Stimulated activated CD4-positive, alpha-beta T cell treated with anti-CD3 and anti-CD28 coated beads, Interleukin-12 subunit alpha, Interleukin-12 subunit beta, amount 100 ng/mL, for 48 hours (primary cell): Measurements from ENCODE around the gene SOD2.
A peak's percentile ranks its signal among the peaks of the same experiment; 100 is the strongest.
"Not testable (repeated sequence)": the region's sequence is repeated elsewhere in the genome, so short reads cannot be mapped to it uniquely, and the experiment has no call there.

ENCODE experiments used
- DNase-seq, 3 donors: peaks; one replicate each; pipeline ENCODE4 v3.0.0-alpha.2; 2020; ENCODE audit warnings: low read depth in 2 of 3, low spot score in 1 of 3

Gene SOD2

DNA sequence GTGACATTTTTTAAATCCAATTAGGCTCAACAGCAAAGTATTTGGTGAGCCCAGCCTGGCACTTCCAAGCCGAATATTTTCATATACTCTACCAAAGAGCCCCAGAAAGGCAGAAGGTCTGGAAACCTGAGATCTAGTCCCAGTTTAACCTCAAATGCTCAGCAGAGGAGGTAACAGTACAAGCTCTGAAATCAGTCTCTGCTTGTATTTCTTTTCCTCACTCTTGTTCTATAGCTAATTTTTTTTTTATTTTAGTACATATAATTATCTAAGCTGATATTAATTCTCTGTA lies 9.1 kb downstream of the SOD2 start:
- DNase-seq = no peak

GRCh38 chr6:159682810-159683209 lies 10.2 kb downstream of the SOD2 start:
- no peak for DNase-seq

GRCh38 chr6:159682295-159682694 lies 10.7 kb downstream of the SOD2 start:
- no peak for DNase-seq

GRCh38 chr6:159681191-159681880 lies 11.7 kb downstream of the SOD2 start:
- no peak for DNase-seq

DNA sequence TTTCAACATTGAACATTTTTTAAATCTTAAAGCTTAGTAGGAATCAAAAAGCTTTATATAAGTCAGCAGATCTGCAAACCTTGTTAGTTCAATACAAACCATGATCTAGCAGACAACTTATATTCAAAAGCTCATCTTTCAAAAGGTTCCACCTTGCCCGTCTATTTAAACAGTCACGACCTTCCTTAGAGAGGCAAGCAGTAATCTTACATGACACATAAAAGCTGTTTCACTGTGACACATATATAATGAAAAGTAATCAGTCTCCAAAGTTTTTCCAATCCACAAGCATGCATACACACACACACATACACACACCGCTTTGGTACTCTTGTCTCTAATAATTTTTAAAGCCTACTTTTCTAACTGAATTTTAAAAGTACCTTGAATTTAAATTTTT lies 12.9 kb downstream of the SOD2 start:
- DNase-seq = no peak

DNA sequence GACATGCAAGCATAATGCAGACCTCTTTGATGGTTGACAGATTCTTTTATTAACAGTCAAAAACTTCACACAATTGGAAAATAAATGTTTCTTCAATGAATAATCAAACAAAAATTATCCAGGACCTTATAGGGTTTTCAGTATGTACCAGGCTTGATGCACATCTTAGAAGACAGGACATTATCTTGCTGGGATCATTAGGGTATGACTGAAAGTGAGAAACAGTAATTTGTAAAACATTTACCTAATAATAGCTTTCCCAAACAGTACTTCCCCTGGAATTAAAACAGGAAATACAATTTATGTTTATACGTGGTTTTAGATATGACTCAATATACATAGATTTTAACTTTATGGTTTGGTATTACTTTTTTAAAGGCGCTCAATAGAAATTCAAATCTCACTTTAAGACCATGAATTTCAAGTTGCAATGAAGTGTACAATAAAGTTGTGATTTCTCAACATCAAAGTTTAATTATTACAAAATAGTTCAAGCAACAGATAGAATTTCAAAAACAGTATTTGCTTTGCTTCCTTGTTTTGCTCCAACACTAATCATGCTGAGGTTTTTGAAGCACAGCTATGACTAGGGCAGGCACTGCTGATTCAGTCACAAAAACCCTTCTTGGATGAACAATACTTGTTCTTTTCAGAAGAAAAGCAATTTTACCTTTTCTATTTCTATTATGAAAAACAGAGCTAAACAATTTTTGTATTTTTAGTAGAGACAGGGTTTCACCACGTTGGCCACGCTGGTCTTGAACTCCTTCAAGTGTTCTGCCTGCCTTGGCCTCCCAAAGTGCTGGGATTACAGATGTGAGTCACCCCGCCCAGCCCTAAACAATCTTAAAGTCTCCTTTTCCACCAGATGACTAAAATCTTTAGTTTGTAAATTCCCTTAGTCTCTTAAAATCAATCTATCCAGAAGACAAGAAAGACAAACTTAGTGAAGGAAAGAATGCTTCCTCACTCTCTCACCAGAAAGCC lies 13.7 kb downstream of the SOD2 start:
- DNase-seq = peak in 2 of 3 donors; percentile 37 to 51

DNA sequence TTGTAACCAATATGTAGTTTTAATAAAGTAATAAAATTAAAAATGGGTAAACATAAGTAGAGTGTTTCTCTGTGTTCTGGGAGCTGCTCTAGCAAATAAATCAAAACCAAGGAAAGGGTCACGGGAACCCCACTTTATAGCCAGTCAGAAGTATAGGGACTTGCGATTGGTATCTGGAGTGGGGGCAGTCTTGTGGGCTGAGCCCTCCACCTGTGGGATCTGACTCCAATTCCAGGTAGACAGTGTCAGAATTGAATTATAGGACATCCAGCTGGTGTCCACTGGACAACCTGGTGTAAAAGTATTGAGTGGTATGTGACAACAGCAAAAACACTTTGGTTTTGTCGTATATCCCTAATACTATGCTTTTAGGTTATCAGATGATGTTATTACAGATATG lies 14.5 kb downstream of the SOD2 start:
- DNase-seq = no peak

GRCh38 chr6:159677506-159678165 lies 15.4 kb downstream of the SOD2 start:
- DNase-seq = no peak

GRCh38 chr6:159676890-159677505 lies 16.0 kb downstream of the SOD2 start:
- DNase-seq = no peak

- not testable (repeated sequence) for DNase-seq
Observed at GRCh38 chr6:159676236-159676635, 16.8 kb downstream of the SOD2 start.

GRCh38 chr6:159665868-159666635 lies 27.0 kb downstream of the SOD2 start:
- no peak for DNase-seq

GRCh38 chr6:159663368-159663889 lies 29.6 kb downstream of the SOD2 start:
- not testable (repeated sequence) for DNase-seq

DNA sequence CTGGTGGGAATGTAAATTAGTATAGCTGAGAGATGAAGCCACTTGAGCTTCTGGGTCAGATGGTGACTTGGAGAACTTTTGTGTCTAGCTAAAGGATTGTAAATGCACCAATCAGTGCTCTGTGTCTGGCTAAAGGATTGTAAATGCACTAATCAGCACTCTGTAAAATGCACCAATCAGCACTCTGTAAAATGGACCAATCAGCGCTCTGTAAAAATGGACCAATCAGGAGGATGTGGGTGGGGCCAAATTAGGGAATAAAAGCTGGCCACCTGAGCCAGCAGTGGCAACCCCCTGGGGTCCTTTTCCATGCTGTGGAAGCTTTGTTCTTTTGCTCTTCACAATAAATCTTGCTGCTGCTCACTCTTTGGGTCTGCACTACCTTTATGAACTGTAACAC lies 31.1 kb downstream of the SOD2 start:
- DNase-seq = not testable (repeated sequence)

- no peak for DNase-seq
Observed at GRCh38 chr6:159655409-159655988, 37.5 kb downstream of the SOD2 start.

- DNase-seq = peak in 1 of 3 donors; percentile 17
Observed at GRCh38 chr6:159654483-159655098, 38.5 kb downstream of the SOD2 start.

GRCh38 chr6:159650314-159650713 lies 42.7 kb downstream of the SOD2 start:
- no peak for DNase-seq

GRCh38 chr6:159649441-159649840 lies 43.6 kb downstream of the SOD2 start:
- no peak for DNase-seq

DNA sequence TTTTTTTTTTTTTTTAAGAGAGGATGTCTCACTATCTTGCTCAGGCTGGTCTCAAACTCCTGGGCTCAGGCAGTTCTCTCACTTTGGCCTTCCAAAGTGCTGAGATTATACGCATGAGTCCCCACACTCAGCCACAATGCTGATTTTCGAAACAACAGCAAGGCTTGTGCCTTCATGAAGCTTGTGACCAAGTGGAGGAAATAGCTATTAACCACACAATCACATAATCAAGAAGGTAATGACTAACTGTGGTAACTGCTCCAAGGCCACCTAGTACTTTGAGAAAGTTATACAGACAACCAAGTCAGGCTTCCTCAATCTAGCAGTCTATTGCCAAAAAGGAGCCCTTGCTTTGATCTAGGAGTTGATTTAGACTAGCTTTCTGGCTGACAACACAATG lies 46.3 kb downstream of the SOD2 start:
- no peak for DNase-seq

DNA sequence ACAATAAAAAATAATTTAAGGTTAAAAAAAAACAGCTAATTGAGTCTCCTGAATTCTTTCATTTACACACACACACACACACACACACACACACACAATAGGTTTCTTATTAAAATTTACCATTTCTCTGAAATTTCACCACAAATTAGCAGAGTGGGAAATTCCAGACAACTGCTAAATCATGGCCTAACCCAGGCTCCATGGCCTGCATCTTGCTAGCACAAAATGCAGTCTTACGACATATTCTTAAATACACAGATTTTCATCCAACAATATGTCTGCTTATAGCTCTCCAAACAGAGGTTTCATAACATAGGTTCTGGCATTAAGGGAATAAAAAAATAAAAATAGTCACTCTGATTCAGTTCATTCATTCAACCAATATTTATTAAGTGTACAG lies 46.9 kb downstream of the SOD2 start:
- no peak for DNase-seq

DNA sequence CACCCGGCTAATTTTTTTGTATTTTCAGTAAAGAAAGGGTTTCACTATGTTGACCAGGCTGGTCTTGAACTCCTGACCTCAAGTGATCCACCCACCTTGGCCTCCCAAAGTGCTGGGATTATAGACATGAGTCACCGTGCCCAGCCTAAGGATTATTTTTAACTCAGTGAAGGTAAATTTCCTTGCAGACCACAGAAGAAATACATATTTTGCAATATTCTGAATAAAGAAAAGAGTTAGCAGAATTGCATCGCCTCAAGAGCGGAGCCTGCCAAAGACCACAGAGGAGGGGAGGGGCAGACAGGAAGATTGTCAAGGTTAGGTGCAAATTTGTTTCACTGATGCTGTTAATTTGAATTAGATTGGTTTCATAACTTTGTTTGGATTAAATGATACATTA lies 47.4 kb downstream of the SOD2 start:
- no peak for DNase-seq
